Activated CD4-positive, alpha-beta T cell treated with anti-CD3 and anti-CD28 coated beads for 1 hour (primary cell): ENCODE data around the gene STRN.
"Not testable (repeated sequence)": the region's sequence is repeated elsewhere in the genome, so short reads cannot be mapped to it uniquely, and the experiment has no call there.

Experiments
- DNase-seq: peaks from one replicate; pipeline ENCODE4 v3.0.0-alpha.2; 2020

Gene STRN

GRCh38 chr2:36963734-36964133, 2.6 kb downstream of the STRN start:
- no peak for DNase-seq

GRCh38 chr2:36963106-36963505, 3.2 kb downstream of the STRN start:
- DNase-seq = no peak

- DNase-seq = no peak
These were observed 5.6 kb downstream of the STRN start for GRCh38 chr2:36960773-36961172.

- DNase-seq = no peak
These were observed 6.2 kb downstream of the STRN start for GRCh38 chr2:36960005-36960675.

- no peak for DNase-seq
These were observed 11.2 kb downstream of the STRN start for GRCh38 chr2:36954977-36955607.

GRCh38 chr2:36952748-36953197, 13.6 kb downstream of the STRN start:
- no peak for DNase-seq

GRCh38 chr2:36951574-36951973, 14.8 kb downstream of the STRN start:
- no peak for DNase-seq

GRCh38 chr2:36951027-36951518, 15.3 kb downstream of the STRN start:
- no peak for DNase-seq

GRCh38 chr2:36949845-36950244, 16.5 kb downstream of the STRN start:
- no peak for DNase-seq

GRCh38 chr2:36945240-36945639, 21.1 kb downstream of the STRN start:
- not testable (repeated sequence) for DNase-seq

GRCh38 chr2:36941867-36942266, 24.5 kb downstream of the STRN start:
- no peak for DNase-seq

- DNase-seq = not testable (repeated sequence)
These were observed 29.8 kb downstream of the STRN start for GRCh38 chr2:36936526-36936925.

GRCh38 chr2:36931688-36932087, 34.6 kb downstream of the STRN start:
- DNase-seq = not testable (repeated sequence)

GRCh38 chr2:36930787-36931410, 35.4 kb downstream of the STRN start:
- not testable (repeated sequence) for DNase-seq

- not testable (repeated sequence) for DNase-seq
These were observed 39.9 kb downstream of the STRN start for GRCh38 chr2:36926175-36927132.

GRCh38 chr2:36922629-36923028, 43.7 kb downstream of the STRN start:
- not testable (repeated sequence) for DNase-seq

- DNase-seq = no peak
These were observed 44.4 kb downstream of the STRN start for GRCh38 chr2:36921984-36922383.

- no peak for DNase-seq
These were observed 47.1 kb downstream of the STRN start for GRCh38 chr2:36919041-36919837.

- DNase-seq = no peak
These were observed 48.0 kb downstream of the STRN start for GRCh38 chr2:36918307-36918706.

GRCh38 chr2:36915627-36916026, 50.7 kb downstream of the STRN start:
- no peak for DNase-seq

- DNase-seq = no peak
These were observed 53.6 kb downstream of the STRN start for GRCh38 chr2:36912695-36913094.

GRCh38 chr2:36911012-36911411, 55.3 kb downstream of the STRN start:
- DNase-seq = no peak
